Measurements from ENCODE around the gene NTRK2. TPM values are rescaled to one million over a fixed set of nuclear protein-coding genes. Genes with fewer than 3 reads are reported as not detected.

The NTRK2 gene
- total and polyA plus RNA-seq, 12 donors, result 0.43 to 5.6 (median 2.1) TPM

GRCh38 chr9:84699984-84700383 lies 30.5 kb downstream of the NTRK2 start:
- 72 to 87% (median 78%) methylated on average over 1 of the region's 1 CpG for WGBS, 4 donors
- no peak overlapping the region for H3K4me3 ChIP-seq
- no peak for DNase-seq
- H3K9me3 ChIP-seq (replicated peaks in 1 of 3), result no peaks in the 10 kb centered on the region
- no peaks in the 10 kb centered on the region for H3K4me1 ChIP-seq (replicated peaks in 1 of 2)
- no peaks in the 10 kb centered on the region for H3K36me3 ChIP-seq (replicated peaks in 1 of 2)
- TF ChIP-seq POLR2A (IDR thresholded peaks at IDR 0.05), result no peak
- TF ChIP-seq CTCF (IDR thresholded peaks at IDR 0.05), result no peak
- H3K27ac ChIP-seq, result no peak overlapping the region
- intact Hi-C loops (cut with DNase I), result loop anchor here in 1 of 2 donors (5.0 kb wide), 1 partner anchor 252 kb away; no protein-coding TSS in a partner anchor
- no peaks in the 10 kb centered on the region for H3K27me3 ChIP-seq

GRCh38 chr9:84701801-84702200 lies 32.3 kb downstream of the NTRK2 start:
- intact Hi-C loops (cut with DNase I), result no loop called here
- H3K27ac ChIP-seq, result no peak overlapping the region
- 85 to 90% (median 87%) methylated on average over 6 of the region's 6 CpGs for WGBS, 4 donors

GRCh38 chr9:84702471-84702870 lies 32.9 kb downstream of the NTRK2 start:
- no peaks in the 10 kb centered on the region for H3K9me3 ChIP-seq (replicated peaks in 1 of 3)
- H3K36me3 ChIP-seq (replicated peaks in 1 of 2), result no peaks in the 10 kb centered on the region
- H3K27me3 ChIP-seq, result no peaks in the 10 kb centered on the region
- H3K27ac ChIP-seq, result no peak overlapping the region
- no peak for TF ChIP-seq CTCF (IDR thresholded peaks at IDR 0.05)
- TF ChIP-seq POLR2A (IDR thresholded peaks at IDR 0.05), result no peak
- DNase-seq, result no peak
- WGBS, 4 donors, result 18 to 38% (median 22%) methylated on average over 1 of the region's 1 CpG
- intact Hi-C loops (cut with DNase I), result no loop called here
- H3K4me3 ChIP-seq, result no peak overlapping the region
- H3K4me1 ChIP-seq (replicated peaks in 1 of 2), result no peaks in the 10 kb centered on the region

More at GRCh38 chr9:84701801-84702200, 32.3 kb downstream of the NTRK2 start:
- Histone ChIP-seq H3K27me3 (no peaks in the 10 kb centered on the region), H3K4me1 (replicated peaks in 1 of 2) (no peaks in the 10 kb centered on the region), H3K4me3 (no peak overlapping the region), H3K36me3 (replicated peaks in 1 of 2) (no peaks in the 10 kb centered on the region), H3K9me3 (replicated peaks in 1 of 3) (no peaks in the 10 kb centered on the region)
- DNase-seq, result no peak
- TF ChIP-seq POLR2A (IDR thresholded peaks at IDR 0.05) (no peak), CTCF (IDR thresholded peaks at IDR 0.05) (no peak)

DNA sequence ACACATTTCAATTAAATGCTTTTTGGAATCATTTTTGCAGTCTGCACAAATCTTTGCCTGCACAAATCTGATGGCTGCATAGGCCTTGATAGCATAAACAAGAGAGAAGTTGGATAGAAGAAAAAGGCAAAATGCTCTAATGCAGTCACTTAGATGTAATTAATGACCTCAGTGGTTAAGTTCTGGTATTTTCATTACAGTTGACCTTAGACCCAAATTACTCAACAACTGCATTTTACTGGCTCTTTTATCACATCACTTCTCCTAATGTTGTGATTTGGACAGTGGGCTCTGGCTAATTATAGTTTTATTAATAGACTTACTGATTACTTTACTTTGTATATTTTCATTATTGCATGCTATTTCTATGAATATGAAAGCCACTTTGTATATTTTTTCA lies 34.3 kb downstream of the NTRK2 start:
- no peak overlapping the region for H3K27ac ChIP-seq
- no peaks in the 10 kb centered on the region for H3K9me3 ChIP-seq (replicated peaks in 1 of 3)
- H3K4me3 ChIP-seq, result no peak overlapping the region
- intact Hi-C loops (cut with DNase I), result no loop called here
- no peaks in the 10 kb centered on the region for H3K36me3 ChIP-seq (replicated peaks in 1 of 2)
- H3K4me1 ChIP-seq (replicated peaks in 1 of 2), result no peaks in the 10 kb centered on the region
- no peak for DNase-seq
- TF ChIP-seq POLR2A (IDR thresholded peaks at IDR 0.05), result no peak
- TF ChIP-seq CTCF (IDR thresholded peaks at IDR 0.05), result no peak
- H3K27me3 ChIP-seq, result no peaks in the 10 kb centered on the region
